DMS114 treated with DMSO at 0.1 percent for 48 hours (cell line): ENCODE data around the gene HNRNPH2.
A peak's percentile ranks its signal among the peaks of the same experiment; 100 is the strongest.

Experiments used
- DNase-seq: peaks from one replicate; lab custom pipeline; 2025; ENCODE audit not compliant: unreplicated experiment; lab: John Stamatoyannopoulos, UW

The HNRNPH2 gene

GRCh38 chrX:101407748-101408531 is at the start of gene HNRNPH2, which contains the start of gene GLA:
HNRNPH2 (plus strand) TSS chrX:101408222; CDS start chrX:101411989, 3,767 bp downstream.
GLA (minus strand) TSS chrX:101407925; CDS start chrX:101407903, 22 bp downstream.
- DNase-seq, result peak; percentile 99

GRCh38 chrX:101359966-101360365 is 48.1 kb upstream of the HNRNPH2 start:
- DNase-seq, result no peak

GRCh38 chrX:101360390-101360789 is 47.6 kb upstream of the HNRNPH2 start:
- DNase-seq, result no peak

GRCh38 chrX:101362116-101362515 is 45.9 kb upstream of the HNRNPH2 start:
- DNase-seq, result no peak

GRCh38 chrX:101362757-101363156 is 45.3 kb upstream of the HNRNPH2 start:
- DNase-seq, result no peak

- DNase-seq, result no peak
These were observed 42.7 kb upstream of the HNRNPH2 start for GRCh38 chrX:101365301-101365795.

- DNase-seq, result no peak
These were observed 39.2 kb upstream of the HNRNPH2 start for GRCh38 chrX:101368800-101369199.

- no peak for DNase-seq
These were observed 38.3 kb upstream of the HNRNPH2 start for GRCh38 chrX:101369687-101370086.

- no peak for DNase-seq
These were observed 37.0 kb upstream of the HNRNPH2 start for GRCh38 chrX:101370888-101371504.

GRCh38 chrX:101377547-101377946 is 30.5 kb upstream of the HNRNPH2 start:
- no peak for DNase-seq

- no peak for DNase-seq
These were observed 24.3 kb upstream of the HNRNPH2 start for GRCh38 chrX:101383679-101384205.

GRCh38 chrX:101385026-101385684 is 22.9 kb upstream of the HNRNPH2 start:
- DNase-seq, result no peak

- DNase-seq, result no peak
These were observed 22.1 kb upstream of the HNRNPH2 start, which contains the start of gene BTK for GRCh38 chrX:101385795-101386541. BTK (minus strand) TSS chrX:101386191; CDS start chrX:101375284, 10,907 bp downstream.

GRCh38 chrX:101386542-101386885 is 21.5 kb upstream of the HNRNPH2 start:
- DNase-seq, result no peak

GRCh38 chrX:101388604-101389003 is 19.4 kb upstream of the HNRNPH2 start:
- DNase-seq, result no peak

- peak; percentile 92 for DNase-seq
These were observed 17.1 kb upstream of the HNRNPH2 start, which contains the start of gene RPL36A for GRCh38 chrX:101390664-101391525. RPL36A (plus strand) TSS chrX:101391011; CDS start chrX:101391044, 33 bp downstream.

- no peak for DNase-seq
These were observed 16.2 kb upstream of the HNRNPH2 start for GRCh38 chrX:101391831-101392230.

GRCh38 chrX:101393530-101394305 is 14.3 kb upstream of the HNRNPH2 start:
- DNase-seq, result no peak

GRCh38 chrX:101394372-101394771 is 13.7 kb upstream of the HNRNPH2 start:
- DNase-seq, result no peak
